Measurements from ENCODE around the gene RSBN1L. TPM values are rescaled to one million over a fixed set of nuclear protein-coding genes. Genes with fewer than 3 reads are reported as not detected.
A peak's percentile ranks its signal among the peaks of the same experiment; 100 is the strongest.

RSBN1L gene
- total RNA-seq, 1 experiment from 2014 or later = 10.9 TPM

GRCh38 chr7:77696643-77697534, 630 bp downstream of the RSBN1L start:
- no peak for TF ChIP-seq CTCF (IDR thresholded peaks at IDR 0.05; ENCODE audit: unreplicated experiment)
- Mint-ChIP-seq H3K4me3 (ENCODE audit: unreplicated experiment) (peak overlapping the region; percentile 98), H3K9me3 (ENCODE audit: unreplicated experiment) (no peaks in the 10 kb centered on the region), H3K4me1 (ENCODE audit: insufficient read depth, unreplicated experiment) (peaks cover 24% of the 10 kb centered on the region), H3K27ac (ENCODE audit: low read depth, unreplicated experiment) (peak overlapping the region; percentile 95), H3K27me3 (ENCODE audit: insufficient read depth, unreplicated experiment) (no peaks in the 10 kb centered on the region), H3K36me3 (ENCODE audit: insufficient read depth, unreplicated experiment) (peaks cover 19% of the 10 kb centered on the region)
- no TSS peak for BruUV-seq (replicated peaks)
- ChIA-PET CTCF (interaction anchor here (0.6 to 2.4 kb wide), 19 partner anchors 9 to 239 kb away, joined by 3 to 20 read pairs (median 4); no protein-coding TSS in a partner anchor), POLR2A (interaction anchor here (0.8 to 7.3 kb wide), 37 partner anchors 9 to 281 kb away, joined by 3 to 150 read pairs (median 7); partner anchors contain the start of genes GSAP, PHTF2 and TMEM60)
- intact Hi-C loops (cut with micrococcal nuclease) = loop anchor here (1.0 kb wide), 1 partner anchor 62 kb away; no protein-coding TSS in a partner anchor
- DNase-seq (ENCODE audit: unreplicated experiment) = peak; percentile 71

- Mint-ChIP-seq H3K27me3 (ENCODE audit: insufficient read depth, unreplicated experiment) (no peaks in the 10 kb centered on the region), H3K4me3 (ENCODE audit: unreplicated experiment) (peak overlapping the region; percentile 98), H3K4me1 (ENCODE audit: insufficient read depth, unreplicated experiment) (peaks cover 29% of the 10 kb centered on the region), H3K9me3 (ENCODE audit: unreplicated experiment) (no peaks in the 10 kb centered on the region), H3K36me3 (ENCODE audit: insufficient read depth, unreplicated experiment) (peaks cover 22% of the 10 kb centered on the region), H3K27ac (ENCODE audit: low read depth, unreplicated experiment) (peak overlapping the region; percentile 95)
- intact Hi-C loops (cut with micrococcal nuclease) = no loop called here
- no peak for DNase-seq (ENCODE audit: unreplicated experiment)
- CTCF ChIA-PET = interaction anchor here (0.6 to 2.4 kb wide), 17 partner anchors 9 to 1238 kb away, joined by 3 to 20 read pairs (median 3); no protein-coding TSS in a partner anchor
- TSS peak; percentile 23 for BruUV-seq (replicated peaks)
- TF ChIP-seq CTCF (IDR thresholded peaks at IDR 0.05; ENCODE audit: unreplicated experiment) = no peak
- POLR2A ChIA-PET = interaction anchor here (0.6 to 7.3 kb wide), 22 partner anchors 10 to 437 kb away, joined by 3 to 150 read pairs (median 6); partner anchors contain the start of genes PHTF2 and TMEM60
These were observed 1.2 kb downstream of the RSBN1L start for GRCh38 chr7:77697535-77697831.

- no peak for DNase-seq (ENCODE audit: unreplicated experiment)
- Mint-ChIP-seq H3K36me3 (ENCODE audit: insufficient read depth, unreplicated experiment) (peaks cover 26% of the 10 kb centered on the region), H3K4me3 (ENCODE audit: unreplicated experiment) (peak overlapping the region; percentile 98), H3K27me3 (ENCODE audit: insufficient read depth, unreplicated experiment) (no peaks in the 10 kb centered on the region), H3K9me3 (ENCODE audit: unreplicated experiment) (no peaks in the 10 kb centered on the region), H3K4me1 (ENCODE audit: insufficient read depth, unreplicated experiment) (peaks cover 33% of the 10 kb centered on the region), H3K27ac (ENCODE audit: low read depth, unreplicated experiment) (peak overlapping the region; percentile 95)
- intact Hi-C loops (cut with micrococcal nuclease) = no loop called here
- BruUV-seq (replicated peaks) = no TSS peak
- TF ChIP-seq CTCF (IDR thresholded peaks at IDR 0.05; ENCODE audit: unreplicated experiment) = no peak
- ChIA-PET CTCF (interaction anchor here (0.6 to 2.4 kb wide), 17 partner anchors 10 to 1237 kb away, joined by 3 to 20 read pairs (median 4); no protein-coding TSS in a partner anchor), POLR2A (interaction anchor here (0.6 to 7.3 kb wide), 19 partner anchors 10 to 436 kb away, joined by 3 to 150 read pairs (median 6); partner anchors contain the start of genes PHTF2 and TMEM60)
These were observed 1.9 kb downstream of the RSBN1L start for GRCh38 chr7:77698042-77698625.

GRCh38 chr7:77699056-77699455, 2.8 kb downstream of the RSBN1L start:
- intact Hi-C loops (cut with micrococcal nuclease) = no loop called here
- CTCF ChIA-PET = interaction anchor here (0.7 to 2.4 kb wide), 7 partner anchors 19 to 62 kb away, joined by 3 to 20 read pairs (median 3); no protein-coding TSS in a partner anchor
- peak overlapping the region; percentile 57 for H3K27ac Mint-ChIP-seq (ENCODE audit: low read depth, unreplicated experiment)
- BruUV-seq (replicated peaks) = no TSS peak
- peaks cover 26% of the 10 kb centered on the region for H3K4me1 Mint-ChIP-seq (ENCODE audit: insufficient read depth, unreplicated experiment)
- peaks cover 24% of the 10 kb centered on the region for H3K36me3 Mint-ChIP-seq (ENCODE audit: insufficient read depth, unreplicated experiment)
- no peak for DNase-seq (ENCODE audit: unreplicated experiment)
- POLR2A ChIA-PET = interaction anchor here (0.7 to 7.3 kb wide), 7 partner anchors 14 to 136 kb away, joined by 3 to 150 read pairs (median 5); partner anchors contain the start of genes PHTF2 and TMEM60
- no peaks in the 10 kb centered on the region for H3K27me3 Mint-ChIP-seq (ENCODE audit: insufficient read depth, unreplicated experiment)
- no peak for TF ChIP-seq CTCF (IDR thresholded peaks at IDR 0.05; ENCODE audit: unreplicated experiment)
- no peaks in the 10 kb centered on the region for H3K9me3 Mint-ChIP-seq (ENCODE audit: unreplicated experiment)
- H3K4me3 Mint-ChIP-seq (ENCODE audit: unreplicated experiment) = peak overlapping the region; percentile 98
